ENCODE results near the gene LRRC38.

GRCh38 chr1:13538832-13539231 lies 25.0 kb upstream of the LRRC38 start:
- TF ChIP-seq ZNF776 (tag by site-specific recombination; IDR thresholded peaks at IDR 0.05; ENCODE audit: borderline replicate concordance) (no peak), PRDM1 (tag by site-specific recombination; IDR thresholded peaks at IDR 0.05) (no peak)

All from HEK293 (cell line).